NCI-H446 (cell line): ENCODE data around the gene MAGEB18.

Experiments used
- DNase-seq, 2 experiments: peaks; one replicate each; lab custom pipeline; 2025; lab: John Stamatoyannopoulos, UW

MAGEB18 gene

GRCh38 chrX:26138274-26138673, at the start of gene MAGEB18:
Gene MAGEB18, plus strand, starts transcription at chrX:26138343. Its CDS starts 643 bp downstream, at chrX:26138986.
- DNase-seq: no peak

- no peak for DNase-seq
Observed at GRCh38 chrX:26100421-26100920, 37.7 kb upstream of the MAGEB18 start.

- no peak for DNase-seq
Observed at GRCh38 chrX:26109142-26109541, 29.0 kb upstream of the MAGEB18 start.

GRCh38 chrX:26146024-26146423, 7.9 kb downstream of the MAGEB18 start:
- DNase-seq: no peak

- no peak for DNase-seq
Observed at GRCh38 chrX:26160301-26160700, 22.2 kb downstream of the MAGEB18 start, which contains the start of gene MAGEB6B. Gene MAGEB6B, plus strand, starts transcription at chrX:26160601. Its CDS starts 0 bp downstream, at chrX:26160601.
